Endothelial cell (in vitro differentiated cells): ENCODE data around the gene DUSP21. TPM values are rescaled to one million over a fixed set of nuclear protein-coding genes. Genes with fewer than 3 reads are reported as not detected.

Experiments
- total RNA-seq: library from RNA; stranded (reverse); fragmentation: NEBNext Ultra II Directional; extraction: Animal tissue kit (Norgen Biotek cat#: 25700); gene quantifications from one replicate; pipeline ENCODE4 v1.2.1, GENCODE V29; 2021; ENCODE audit not compliant: unreplicated experiment

DUSP21 gene
- total RNA-seq, 1 donor from 2014 or later, result not detected

Other genes with a start within 250 kb of the DUSP21 start
- gene KDM6A, start 29.2 kb downstream of the DUSP21 start, total RNA-seq, result 38.4 TPM